Activated naive CD8-positive, alpha-beta T cell treated with anti-CD3 and anti-CD28 coated beads, Interleukin-2, amount 50 U/mL, for 16 hours (primary cell): ENCODE data around the gene RTKN2.

Experiments used
- DNase-seq: peaks from one replicate; pipeline ENCODE4 v3.0.0-alpha.2; 2020; ENCODE audit warnings: low read depth, low spot score

The RTKN2 gene

DNA sequence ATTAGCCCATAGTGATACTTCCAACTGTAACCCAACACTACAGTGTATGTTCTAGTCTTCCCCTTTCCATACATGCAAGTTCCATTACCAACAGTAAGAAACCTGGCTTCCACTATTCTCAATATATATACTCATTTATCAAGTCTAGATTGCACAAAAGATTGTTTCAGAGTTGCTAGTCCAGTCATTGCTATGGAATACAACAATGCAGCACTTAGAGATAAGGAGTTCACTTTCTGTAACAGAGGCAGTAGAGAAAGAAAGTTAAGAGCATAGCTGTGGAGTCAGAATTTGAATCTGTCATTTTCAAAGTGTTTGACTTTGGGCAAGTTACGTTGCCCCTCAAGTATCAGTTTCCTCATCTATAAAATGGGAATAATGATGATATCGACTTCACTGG lies 90.1 kb downstream of the RTKN2 start:
- no peak for DNase-seq

- no peak for DNase-seq
These were observed 91.5 kb downstream of the RTKN2 start for GRCh38 chr10:62177111-62177510.

- no peak for DNase-seq
These were observed 93.4 kb downstream of the RTKN2 start for GRCh38 chr10:62175251-62175650.

GRCh38 chr10:62172465-62172864 lies 96.2 kb downstream of the RTKN2 start:
- no peak for DNase-seq

DNA sequence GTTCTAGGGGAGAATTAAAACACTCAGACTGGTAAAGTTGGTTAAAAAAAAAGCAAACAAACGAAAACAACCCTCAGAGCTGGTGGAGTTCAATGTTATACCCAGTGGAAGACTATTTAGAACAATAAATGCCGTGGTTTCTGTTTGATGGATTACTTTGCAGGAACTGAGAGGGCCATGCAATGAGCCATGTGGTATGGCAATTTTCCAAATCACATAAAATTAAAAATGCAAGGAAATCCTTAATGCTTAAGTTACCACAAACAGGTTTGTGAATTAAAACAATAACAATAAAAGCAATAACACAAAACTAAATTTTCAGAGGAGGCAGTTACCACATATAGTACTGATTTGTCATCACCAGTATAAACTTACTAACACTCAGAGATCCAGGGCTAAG lies 96.9 kb downstream of the RTKN2 start:
- no peak for DNase-seq

GRCh38 chr10:62170732-62171131 lies 97.9 kb downstream of the RTKN2 start:
- no peak for DNase-seq

DNA sequence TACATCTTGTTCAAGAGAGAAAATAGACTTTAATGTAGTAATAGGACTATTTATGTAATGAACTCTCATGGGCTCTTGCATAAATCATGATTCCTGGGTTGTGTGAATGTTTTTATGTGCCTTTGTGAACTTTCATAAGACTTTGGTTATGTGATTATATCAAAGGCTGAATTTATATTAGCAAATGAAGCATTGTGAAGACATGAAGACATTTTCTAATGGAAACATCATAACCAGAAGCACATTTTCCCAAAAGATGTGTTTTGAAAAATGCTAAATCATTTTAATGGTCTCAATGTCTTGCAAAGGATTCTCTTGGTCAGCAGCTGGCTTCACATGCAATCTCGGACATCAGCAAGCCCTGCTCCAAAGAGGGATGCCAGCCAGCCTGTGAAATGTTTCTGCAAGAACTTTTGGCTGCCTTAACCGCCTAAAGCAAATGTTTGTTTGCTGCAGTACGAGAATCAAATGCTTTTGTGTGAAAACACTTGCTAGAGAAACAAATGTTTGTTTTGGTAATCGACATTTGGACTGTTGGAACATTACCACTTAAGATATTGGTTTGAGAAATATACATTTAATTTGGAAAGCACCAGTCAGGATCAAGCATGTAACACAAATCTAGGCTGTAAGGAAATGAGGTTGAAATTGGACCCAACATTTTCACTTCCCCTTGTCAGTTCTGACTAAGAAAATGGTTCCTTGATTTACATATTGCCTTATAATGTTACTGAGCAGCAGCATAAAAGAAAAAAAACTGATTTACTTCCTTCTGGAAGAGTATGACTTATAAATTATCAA lies 102.1 kb downstream of the RTKN2 start:
- DNase-seq: no peak

DNA sequence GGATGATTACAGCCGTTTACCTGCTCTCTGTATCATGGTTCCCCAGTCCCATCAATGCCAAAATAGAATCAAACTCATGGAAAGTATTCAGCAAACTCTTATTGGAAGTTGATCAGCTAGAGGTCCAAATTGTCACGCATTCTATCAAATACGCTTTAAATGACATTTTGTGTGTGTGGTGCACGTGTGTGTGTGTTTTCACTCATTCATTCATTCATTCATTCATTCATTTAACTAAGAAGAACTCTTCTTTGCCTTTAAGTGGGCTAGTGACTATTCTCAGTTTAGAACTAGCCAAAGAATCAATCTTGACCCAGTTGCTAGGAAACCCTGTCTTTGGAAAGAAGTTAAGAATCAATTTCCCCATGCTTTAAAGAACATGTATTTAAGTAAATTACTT lies 102.8 kb downstream of the RTKN2 start:
- DNase-seq: no peak

GRCh38 chr10:62163024-62163423 lies 105.6 kb downstream of the RTKN2 start:
- no peak for DNase-seq

- no peak for DNase-seq
These were observed 106.2 kb downstream of the RTKN2 start for GRCh38 chr10:62162261-62162981.

DNA sequence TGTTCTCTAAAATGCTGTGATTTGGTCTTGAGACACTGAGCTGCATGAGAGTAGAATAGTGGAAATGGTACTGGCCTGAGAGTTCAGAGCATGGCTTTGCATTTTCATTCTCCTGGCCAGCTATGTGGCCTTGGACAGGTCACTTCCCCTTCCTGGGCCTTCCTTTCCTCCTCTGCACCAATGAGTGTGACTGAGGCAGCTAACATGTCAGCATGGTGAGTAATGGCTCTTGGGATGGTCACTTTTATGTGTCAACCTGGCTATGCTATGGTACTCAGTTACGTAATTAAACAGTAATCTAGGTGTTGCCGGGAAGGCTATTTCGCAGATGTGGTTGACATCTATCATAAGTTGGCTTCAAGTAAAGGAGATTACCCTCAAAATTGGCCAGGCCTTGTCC lies 109.3 kb downstream of the RTKN2 start:
- DNase-seq: no peak

DNA sequence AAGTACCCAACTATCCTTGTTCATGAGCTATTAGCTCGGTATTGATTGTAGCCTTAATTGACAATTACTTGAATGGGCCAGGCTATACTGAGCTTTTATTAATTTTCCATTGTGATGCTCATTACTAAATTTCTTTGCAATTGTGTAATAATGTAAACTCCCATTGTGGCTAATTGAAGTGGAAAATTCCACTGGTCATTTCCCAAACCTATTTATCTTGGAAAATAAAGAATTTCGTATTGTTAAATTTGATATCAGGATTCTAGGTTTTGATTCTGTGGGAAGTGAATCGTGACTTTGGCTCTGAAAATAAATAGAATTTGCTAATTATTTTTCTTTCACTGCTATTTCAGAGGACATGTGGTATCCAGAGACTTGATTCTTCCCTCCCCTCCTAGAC lies 111.0 kb downstream of the RTKN2 start:
- no peak for DNase-seq

DNA sequence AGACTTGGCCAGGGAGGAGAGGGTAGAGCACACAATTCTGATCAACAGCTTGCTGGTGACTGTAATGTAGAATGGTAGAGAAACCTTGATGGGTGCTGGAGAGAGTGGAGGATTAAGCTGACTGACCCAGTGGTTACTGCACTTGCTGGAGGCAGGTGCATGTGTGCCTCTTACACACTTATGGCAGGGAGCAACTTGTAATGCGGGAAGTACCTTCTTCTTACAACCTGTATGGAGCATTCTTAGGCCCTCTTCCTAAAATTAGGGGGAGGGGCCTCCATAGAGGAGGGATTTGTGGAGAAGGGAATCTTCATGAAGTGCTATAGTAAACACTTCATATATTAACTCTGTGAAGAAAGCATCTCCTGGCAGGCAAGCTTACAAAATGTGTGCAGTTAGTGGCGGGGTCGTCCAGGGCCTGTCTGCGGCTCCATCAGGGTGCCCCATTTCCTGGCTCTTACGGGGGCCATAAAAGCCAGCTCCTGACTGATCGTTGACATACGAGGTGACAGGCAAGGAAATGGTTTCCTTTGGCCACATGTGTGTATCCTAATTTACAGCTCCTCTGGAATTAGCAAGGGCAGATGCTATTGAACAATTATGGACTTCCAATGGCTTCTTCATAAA lies 113.5 kb downstream of the RTKN2 start:
- DNase-seq: no peak

DNA sequence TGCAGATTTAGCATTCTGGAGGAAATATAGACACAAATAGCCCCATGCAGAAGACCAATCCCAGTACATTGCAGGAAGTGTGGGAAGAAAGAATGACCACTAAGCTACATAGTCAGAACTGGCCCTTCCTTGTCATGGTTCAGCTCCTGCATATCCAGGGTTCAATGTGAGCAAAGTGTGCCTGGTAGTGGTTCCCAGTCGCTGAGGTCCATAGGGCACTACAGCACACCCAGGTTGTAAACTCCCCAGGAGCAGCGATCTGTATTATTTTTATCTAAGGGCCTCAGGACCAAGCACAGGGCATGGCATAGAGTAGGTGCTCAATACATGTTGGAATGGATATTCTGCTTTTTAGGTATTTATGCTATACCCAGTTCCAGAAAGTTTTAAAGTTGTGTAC lies 114.4 kb downstream of the RTKN2 start:
- DNase-seq: no peak

DNA sequence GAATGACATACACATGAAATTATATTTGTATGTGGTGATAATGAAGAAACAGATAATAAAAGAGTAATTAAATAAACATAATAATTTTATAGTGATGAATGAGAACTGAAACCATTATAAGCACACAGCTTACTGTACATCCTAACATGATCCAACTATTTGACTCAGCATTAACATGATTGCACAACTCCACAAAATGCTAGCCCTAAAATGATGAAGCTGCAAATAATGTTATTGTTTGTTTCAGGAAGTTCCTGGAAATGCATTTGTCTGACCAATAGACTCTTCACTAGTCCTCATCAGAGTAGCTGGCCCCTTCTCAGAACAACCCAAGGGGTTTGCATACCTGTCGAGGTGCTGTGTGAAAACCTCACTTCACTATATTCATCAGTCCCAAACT lies 115.5 kb downstream of the RTKN2 start:
- no peak for DNase-seq

DNA sequence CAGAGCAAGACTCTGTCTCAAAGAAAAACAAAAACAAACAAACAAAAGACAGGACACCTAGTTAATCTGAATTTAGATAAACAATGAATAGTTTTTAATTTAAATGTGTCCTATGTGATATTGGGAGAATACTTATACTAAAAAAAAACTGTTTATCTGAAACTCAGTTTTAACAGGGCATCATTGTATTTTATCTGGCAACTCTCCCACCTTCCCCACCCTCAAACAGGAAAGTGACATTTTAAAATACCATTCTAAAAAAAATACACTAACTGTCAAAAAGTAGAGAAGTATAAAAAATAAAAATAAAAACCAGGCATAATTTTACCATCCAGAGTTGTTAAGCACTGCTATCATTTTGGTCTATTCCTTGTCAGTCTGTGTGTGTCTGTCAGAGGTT lies 119.0 kb downstream of the RTKN2 start:
- no peak for DNase-seq

GRCh38 chr10:62148155-62148554 lies 120.5 kb downstream of the RTKN2 start:
- no peak for DNase-seq

- DNase-seq: no peak
These were observed 121.2 kb downstream of the RTKN2 start for GRCh38 chr10:62147425-62147824.

DNA sequence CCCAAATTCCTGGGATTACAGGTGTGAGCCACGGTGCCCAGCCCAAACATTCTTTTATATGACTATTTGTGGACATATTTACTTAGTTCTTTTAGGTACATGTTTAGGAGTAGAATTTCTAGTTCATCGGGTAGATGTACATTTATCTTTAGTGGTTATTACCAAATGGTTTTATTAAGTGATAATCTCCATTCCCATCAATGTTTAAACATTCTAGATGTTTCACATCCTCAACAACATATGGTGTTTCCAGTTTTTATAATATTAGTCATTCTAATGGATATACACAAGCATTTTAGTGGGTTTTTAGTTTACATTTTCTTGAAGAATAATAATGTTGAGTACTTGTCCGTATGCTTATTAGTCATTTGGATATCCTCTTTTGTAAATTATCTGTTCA lies 131.7 kb downstream of the RTKN2 start:
- no peak for DNase-seq

DNA sequence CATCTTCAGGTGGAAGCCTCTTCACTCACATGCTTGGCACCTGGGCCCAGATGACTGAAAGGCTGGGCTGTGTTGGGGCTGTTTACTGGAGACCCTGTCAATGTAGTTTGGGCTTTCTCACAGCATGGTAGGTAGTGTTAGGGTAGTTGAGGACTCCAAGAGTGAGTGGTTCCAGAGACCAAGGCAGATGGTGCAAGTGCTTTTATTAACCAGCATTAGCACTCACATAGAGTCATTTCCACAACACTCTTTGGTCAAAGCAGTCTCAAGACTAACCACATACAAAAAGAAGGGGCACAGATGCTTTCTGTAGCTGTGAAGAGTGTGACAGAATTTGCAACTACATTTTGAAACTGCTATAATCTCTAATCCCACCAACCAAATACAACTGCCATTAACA lies 135.0 kb downstream of the RTKN2 start:
- DNase-seq: no peak
